DND-41 (cell line): ENCODE measurements around the gene CLTA.

ENCODE experiments used
- EZH2 ChIP-seq: IDR thresholded peaks from 3 replicates; pipeline ENCODE4 v1.6.1; 2012; ENCODE audit warnings: borderline replicate concordance, low read depth, mild to moderate bottlenecking, moderate library complexity, low read length, inconsistent platforms; ENCODE audit not compliant: severe bottlenecking
- TF ChIP-seq, protein P1 (sequence below): IDR thresholded peaks from 2 replicates; pipeline ENCODE4 v1.5.1; 2012; ENCODE audit warnings: borderline replicate concordance, low read length, moderate library complexity, mild to moderate bottlenecking; ENCODE audit not compliant: poor library complexity, severe bottlenecking; ENCODE audit errors: extremely low read depth

- TF ChIP-seq EZH2: no peak
- TF ChIP-seq, protein P1, sequence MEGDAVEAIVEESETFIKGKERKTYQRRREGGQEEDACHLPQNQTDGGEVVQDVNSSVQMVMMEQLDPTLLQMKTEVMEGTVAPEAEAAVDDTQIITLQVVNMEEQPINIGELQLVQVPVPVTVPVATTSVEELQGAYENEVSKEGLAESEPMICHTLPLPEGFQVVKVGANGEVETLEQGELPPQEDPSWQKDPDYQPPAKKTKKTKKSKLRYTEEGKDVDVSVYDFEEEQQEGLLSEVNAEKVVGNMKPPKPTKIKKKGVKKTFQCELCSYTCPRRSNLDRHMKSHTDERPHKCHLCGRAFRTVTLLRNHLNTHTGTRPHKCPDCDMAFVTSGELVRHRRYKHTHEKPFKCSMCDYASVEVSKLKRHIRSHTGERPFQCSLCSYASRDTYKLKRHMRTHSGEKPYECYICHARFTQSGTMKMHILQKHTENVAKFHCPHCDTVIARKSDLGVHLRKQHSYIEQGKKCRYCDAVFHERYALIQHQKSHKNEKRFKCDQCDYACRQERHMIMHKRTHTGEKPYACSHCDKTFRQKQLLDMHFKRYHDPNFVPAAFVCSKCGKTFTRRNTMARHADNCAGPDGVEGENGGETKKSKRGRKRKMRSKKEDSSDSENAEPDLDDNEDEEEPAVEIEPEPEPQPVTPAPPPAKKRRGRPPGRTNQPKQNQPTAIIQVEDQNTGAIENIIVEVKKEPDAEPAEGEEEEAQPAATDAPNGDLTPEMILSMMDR: no peak
These were observed 745 bp upstream of the CLTA start for GRCh38 chr9:36189976-36190375.
